HT-29 (cell line): ENCODE measurements around the gene BBC3. TPM values are rescaled to one million over a fixed set of nuclear protein-coding genes. Genes with fewer than 3 reads are reported as not detected.

Source experiments
- DNase-seq: peaks from one replicate; pipeline ENCODE4 v3.0.0-alpha.2; 2015; ENCODE audit warnings: low spot score
- total RNA-seq: library from RNA; depleted of rRNA; stranded (reverse); fragments of >200 nt; shearing (Covaris generic); gene quantifications from 2 replicates; pipeline ENCODE4 v1.2.3, GENCODE V29; 2014

Gene BBC3
- total RNA-seq, 1 experiment from 2014 or later = 56.4 TPM

- peak; percentile 70 for DNase-seq
These were observed 436 bp upstream of the BBC3 start for GRCh38 chr19:47231215-47232054.

GRCh38 chr19:47230054-47230920 lies 712 bp downstream of the BBC3 start:
- DNase-seq = peak; percentile 71

GRCh38 chr19:47229676-47230053 lies 1.3 kb downstream of the BBC3 start:
- DNase-seq = peak; percentile 43

DNA sequence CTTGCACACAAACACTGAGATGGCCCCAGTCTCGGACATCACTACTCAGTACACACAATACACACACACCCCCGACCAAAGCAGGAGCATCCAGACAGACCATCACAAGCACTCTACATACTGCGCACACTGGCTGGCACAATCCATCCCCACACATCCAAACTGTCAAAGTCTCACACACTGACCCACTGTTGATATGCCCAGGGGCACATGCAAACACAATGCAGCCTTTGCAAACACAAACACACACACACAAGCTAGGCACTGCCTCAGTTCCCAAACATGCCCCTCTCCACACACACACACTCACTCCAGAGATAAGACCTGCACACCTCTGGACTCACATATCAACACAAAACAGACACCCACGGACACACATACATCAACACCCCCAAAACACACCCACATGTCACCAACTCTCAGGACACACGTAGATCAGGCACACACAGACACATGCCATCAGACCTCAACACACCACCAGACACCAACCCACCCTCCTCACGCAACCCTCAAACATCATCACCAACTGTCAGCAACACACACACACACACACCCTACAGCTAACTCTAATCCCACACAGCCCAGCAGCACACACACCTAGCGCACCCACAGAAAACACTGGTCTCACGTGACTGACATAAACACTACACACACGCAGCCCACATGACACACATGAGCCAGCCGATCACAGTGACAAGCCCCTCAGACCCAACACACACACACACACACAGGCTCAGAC lies 1.9 kb downstream of the BBC3 start:
- peak; percentile 46 for DNase-seq

- peak; percentile 51 for DNase-seq
These were observed 2.6 kb downstream of the BBC3 start for GRCh38 chr19:47228168-47228936.

- DNase-seq = peak; percentile 87
These were observed 3.4 kb downstream of the BBC3 start for GRCh38 chr19:47227352-47228167.

GRCh38 chr19:47226426-47227351 lies 4.3 kb downstream of the BBC3 start:
- peak; percentile 83 for DNase-seq

DNA sequence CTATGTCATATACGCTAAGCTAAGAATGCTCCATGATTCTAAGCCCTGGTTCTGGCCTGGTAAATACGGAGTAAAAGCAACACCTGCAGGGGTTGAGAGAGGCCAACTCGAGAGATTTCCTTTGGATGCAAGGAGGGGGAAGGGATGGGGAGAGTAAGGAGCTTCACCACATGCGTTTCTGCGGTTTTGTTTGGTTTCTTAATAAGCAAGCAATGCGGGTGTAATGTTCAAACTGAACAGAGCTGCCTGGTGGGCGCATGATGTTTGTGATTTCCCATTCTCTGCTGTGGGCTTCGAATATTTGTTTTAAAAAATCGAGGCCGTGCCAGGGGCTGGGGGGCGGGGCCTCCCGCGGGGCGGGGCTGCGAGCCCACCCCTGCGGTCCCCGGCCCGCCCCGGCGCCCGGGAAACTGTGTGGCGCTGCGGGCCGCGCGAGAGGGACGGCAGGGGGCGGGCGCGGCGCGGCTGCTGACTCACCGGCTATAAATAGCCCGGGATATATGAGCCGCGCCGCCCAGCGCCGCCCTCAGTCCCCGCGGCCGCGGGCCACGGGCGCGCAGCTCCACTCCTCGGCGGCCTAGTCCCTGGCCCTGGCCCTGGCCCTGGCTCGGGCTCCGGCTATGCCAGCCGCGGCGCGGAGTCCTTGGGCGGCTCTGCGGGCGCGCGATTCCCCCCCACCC lies 5.1 kb downstream of the BBC3 start:
- peak; percentile 96 for DNase-seq

GRCh38 chr19:47221890-47222289 lies 9.1 kb downstream of the BBC3 start:
- DNase-seq = no peak

GRCh38 chr19:47221080-47221841 lies 9.7 kb downstream of the BBC3 start:
- no peak for DNase-seq

DNA sequence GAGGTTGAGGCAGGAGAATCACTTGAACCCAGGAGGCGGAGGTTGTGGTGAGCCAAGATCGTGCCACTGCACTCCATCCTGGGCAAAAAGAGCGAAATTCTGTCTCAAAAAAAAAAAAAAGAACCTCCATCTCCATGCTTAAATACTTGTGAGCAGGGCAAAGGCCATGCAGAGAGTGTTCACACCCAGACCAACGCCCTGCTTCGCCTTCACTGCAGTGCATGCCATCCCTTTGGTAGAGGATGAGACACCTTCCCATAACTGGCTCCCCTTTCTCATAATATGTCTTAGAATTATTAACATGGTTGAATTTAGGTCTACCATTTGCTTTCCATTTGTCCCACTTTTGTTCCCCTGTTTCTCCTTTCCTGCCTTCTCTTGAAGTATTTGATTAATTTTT lies 15.4 kb downstream of the BBC3 start:
- DNase-seq = peak; percentile 60

- DNase-seq = peak; percentile 98
These were observed 20.2 kb downstream of the BBC3 start for GRCh38 chr19:47210689-47211316.

GRCh38 chr19:47210180-47210490 lies 20.9 kb downstream of the BBC3 start:
- no peak for DNase-seq

DNA sequence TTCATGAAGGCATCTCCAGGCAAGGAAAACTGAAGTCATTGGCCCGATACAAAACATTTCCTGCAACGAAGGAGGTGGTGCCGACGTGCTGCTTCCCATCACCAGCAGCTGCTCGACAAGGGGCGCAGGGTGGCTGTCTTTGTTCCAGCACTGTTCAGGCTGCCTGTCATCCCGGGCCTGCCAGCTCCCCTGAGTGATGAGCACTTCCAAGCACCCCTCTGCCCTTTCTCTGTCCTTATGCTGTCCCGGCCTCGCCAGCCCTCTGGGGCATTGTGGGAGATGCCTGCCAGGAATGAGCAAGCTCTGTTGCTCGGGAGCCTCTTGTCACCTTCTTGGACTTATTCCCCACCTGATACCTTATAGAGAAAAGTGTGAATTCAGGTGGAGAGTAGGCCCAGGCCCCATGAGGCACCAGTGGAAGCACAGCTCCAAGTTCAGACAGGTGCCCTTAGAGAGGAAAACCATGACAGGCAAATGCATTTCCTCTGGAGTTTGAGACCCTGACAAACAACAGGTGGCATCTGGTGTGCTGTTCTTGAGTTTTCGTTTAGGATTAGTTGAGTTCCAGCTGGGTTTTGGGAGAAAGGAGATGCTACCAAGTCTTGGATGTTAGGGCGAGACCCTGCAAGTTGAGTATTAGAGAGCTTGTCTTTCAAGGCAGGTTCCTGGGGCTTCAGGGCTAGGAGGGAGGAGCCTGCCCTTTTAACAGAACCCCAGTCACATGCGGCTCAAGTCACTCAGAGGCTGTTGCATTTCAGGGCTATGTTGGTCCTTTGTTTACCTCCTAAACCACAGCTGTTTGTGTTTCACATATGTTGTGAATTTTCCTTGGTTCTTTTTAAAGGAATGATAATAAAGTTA lies 21.4 kb downstream of the BBC3 start:
- no peak for DNase-seq

DNA sequence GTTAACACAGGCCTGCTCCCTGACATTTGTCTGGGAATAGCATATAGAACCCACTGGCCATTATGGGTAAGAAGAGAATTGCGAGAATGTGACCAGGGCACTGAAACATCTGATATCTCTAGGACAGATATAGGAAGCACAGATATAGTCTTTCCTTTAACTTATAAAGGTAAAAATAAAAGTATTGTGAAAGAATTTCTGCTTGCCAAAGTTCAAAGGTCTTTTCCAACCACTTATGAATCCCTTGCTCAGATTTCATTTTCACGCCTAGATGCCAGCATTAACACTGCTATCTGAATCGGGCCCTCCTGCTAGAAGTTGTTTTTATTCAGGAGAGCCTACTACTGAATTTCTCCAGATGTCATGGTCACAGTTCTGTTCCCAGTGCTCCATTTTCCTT lies 27.7 kb downstream of the BBC3 start:
- no peak for DNase-seq

- DNase-seq = no peak
These were observed 30.5 kb downstream of the BBC3 start for GRCh38 chr19:47200530-47200929.

GRCh38 chr19:47197141-47197540 lies 33.9 kb downstream of the BBC3 start:
- DNase-seq = no peak
